C4-2B (cell line): ENCODE results near the gene NRXN3.
"Not testable (repeated sequence)": the region's sequence is repeated elsewhere in the genome, so short reads cannot be mapped to it uniquely, and the experiment has no call there.

ENCODE experiments used
- H3K27ac ChIP-seq: fragments of 450-650 bp; 2 replicates; pipeline ENCODE4 v1.5.1; 2017
- ZFX ChIP-seq: fragments of 450-650 bp; IDR thresholded peaks from 2 replicates; pipeline ENCODE4 v1.6.1; 2017
- TF ChIP-seq, protein P1 (sequence below): fragments of 450-650 bp; conservative IDR thresholded peaks from 2 replicates; pipeline ENCODE4 v1.5.1; 2017; ENCODE audit warnings: mild to moderate bottlenecking

Gene NRXN3

DNA sequence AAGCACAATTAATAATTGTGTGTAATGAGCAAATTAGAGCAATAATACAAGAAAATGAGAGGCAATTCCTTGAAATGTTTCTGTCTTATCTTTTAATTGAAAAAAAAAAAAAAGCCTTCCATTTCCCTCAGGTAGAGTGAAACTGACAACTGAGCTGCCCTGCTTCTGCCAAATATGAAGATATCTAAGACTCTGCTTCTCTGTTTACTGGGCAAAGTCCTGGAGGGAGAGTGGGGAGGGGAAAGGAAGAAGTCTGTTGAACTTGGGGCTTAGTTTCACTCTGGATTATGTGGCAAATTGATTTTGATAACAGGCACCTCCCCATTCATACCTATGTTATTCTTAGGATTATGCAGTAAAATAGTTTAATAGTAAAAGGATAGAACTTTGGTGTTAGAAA lies 364.9 kb downstream of the NRXN3 start:
- H3K27ac ChIP-seq, result no peak overlapping the region
- TF ChIP-seq, protein P1, sequence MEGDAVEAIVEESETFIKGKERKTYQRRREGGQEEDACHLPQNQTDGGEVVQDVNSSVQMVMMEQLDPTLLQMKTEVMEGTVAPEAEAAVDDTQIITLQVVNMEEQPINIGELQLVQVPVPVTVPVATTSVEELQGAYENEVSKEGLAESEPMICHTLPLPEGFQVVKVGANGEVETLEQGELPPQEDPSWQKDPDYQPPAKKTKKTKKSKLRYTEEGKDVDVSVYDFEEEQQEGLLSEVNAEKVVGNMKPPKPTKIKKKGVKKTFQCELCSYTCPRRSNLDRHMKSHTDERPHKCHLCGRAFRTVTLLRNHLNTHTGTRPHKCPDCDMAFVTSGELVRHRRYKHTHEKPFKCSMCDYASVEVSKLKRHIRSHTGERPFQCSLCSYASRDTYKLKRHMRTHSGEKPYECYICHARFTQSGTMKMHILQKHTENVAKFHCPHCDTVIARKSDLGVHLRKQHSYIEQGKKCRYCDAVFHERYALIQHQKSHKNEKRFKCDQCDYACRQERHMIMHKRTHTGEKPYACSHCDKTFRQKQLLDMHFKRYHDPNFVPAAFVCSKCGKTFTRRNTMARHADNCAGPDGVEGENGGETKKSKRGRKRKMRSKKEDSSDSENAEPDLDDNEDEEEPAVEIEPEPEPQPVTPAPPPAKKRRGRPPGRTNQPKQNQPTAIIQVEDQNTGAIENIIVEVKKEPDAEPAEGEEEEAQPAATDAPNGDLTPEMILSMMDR, result no peak

DNA sequence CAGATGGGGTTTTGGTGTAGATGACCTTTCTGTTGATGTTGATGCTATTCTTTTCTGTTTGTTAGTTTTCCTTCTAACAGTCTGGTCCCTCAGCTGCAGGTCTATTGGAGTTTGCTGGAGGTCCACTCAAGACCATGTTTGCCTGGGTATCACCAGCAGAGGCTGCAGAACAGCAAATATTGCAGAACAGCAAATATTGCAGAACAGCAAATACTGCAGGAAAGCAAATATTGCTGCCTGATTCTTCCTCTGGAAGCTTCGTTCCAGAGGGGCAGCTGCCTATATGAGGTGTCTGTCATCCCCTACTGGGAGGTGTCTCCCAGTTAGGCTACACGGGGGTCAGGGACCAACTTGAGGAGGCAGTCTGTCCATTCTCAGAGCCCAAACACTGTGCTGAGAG lies 371.6 kb downstream of the NRXN3 start:
- peak overlapping the region; percentile 57 for H3K27ac ChIP-seq

DNA sequence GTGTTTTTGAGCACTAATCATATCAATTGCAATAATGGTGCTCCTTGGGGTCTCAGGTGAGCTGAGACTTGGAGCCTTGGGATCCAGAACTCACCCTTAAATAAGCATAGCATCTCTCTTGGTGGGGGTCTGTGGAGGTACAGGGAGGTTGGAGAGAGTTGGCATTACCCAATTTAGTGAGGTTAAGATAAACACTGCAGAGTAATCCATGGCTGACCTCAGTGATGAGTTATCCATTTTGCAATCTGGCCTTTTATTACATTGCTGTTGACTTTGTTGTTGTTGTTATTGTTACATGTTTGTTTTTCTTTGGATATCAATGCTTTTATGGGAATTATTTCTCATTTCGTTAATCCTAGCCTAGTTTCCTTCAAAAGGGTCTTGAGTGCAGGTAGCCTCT lies 373.3 kb downstream of the NRXN3 start:
- no peak overlapping the region for H3K27ac ChIP-seq

DNA sequence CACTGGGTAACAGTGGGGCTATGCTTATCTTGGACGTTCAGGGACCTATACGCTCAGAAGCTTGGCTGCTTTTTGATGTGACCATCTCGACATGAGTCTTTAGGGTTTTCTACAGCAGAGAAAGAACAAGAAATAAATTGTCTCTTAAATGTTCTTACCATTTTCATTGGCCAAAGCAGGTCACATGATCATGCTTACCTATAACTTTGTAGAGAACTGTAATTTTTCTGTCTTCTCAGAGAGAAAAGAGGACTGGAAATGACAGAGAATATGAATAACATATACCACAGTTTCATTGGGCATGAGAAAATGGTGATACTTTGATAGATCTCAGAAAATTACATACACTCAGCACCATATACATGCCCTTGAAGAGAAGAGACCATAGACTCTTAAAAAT lies 390.9 kb downstream of the NRXN3 start:
- H3K27ac ChIP-seq, result no peak overlapping the region
- TF ChIP-seq, protein P1, result no peak
- TF ChIP-seq ZFX, result no peak

More for the DNA sequence above, 373.3 kb downstream of the NRXN3 start:
- TF ChIP-seq ZFX, result no peak
- TF ChIP-seq, protein P1, result no peak

GRCh38 chr14:78566026-78566858 lies 396.1 kb downstream of the NRXN3 start:
- H3K27ac ChIP-seq, result no peak overlapping the region
- TF ChIP-seq, protein P1, result peak; percentile 87
- no peak for TF ChIP-seq ZFX

DNA sequence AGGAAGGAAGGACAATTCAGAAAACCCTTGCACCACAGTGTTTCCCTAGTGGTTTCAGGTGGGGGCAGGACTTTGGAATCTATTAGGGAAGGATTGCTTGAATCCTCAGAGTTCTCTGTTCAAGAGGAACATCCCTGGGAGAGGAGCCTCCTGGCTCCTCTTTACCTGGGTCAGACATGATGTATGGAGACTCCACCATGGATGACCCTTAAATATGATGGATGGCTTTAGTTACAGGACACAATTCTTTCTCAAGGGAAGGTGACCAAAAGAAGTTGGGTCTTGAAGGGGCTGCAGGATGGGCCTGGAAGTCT lies 396.6 kb downstream of the NRXN3 start:
- TF ChIP-seq ZFX, result no peak
- TF ChIP-seq, protein P1, result peak; percentile 59
- H3K27ac ChIP-seq, result no peak overlapping the region

DNA sequence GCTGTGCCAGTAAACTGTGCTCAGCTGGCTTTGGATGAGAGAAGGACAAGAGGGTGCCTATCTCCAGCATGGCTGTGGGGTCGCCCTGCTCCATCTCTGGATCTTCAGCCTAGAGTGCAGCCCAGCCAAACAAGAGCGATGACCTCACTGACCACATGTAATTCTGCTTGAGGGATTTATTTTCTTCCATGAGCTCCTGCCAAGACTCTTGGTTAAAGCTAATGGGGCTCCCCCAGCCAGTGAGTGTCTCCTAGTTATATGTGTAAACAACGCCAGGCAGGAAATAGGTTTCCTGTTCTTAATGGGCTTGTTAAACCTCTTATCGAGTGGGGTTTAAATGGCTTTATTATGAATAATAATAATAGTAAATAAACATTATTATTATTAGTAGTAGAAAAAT lies 397.2 kb downstream of the NRXN3 start:
- no peak overlapping the region for H3K27ac ChIP-seq
- TF ChIP-seq, protein P1, result no peak
- TF ChIP-seq ZFX, result no peak

DNA sequence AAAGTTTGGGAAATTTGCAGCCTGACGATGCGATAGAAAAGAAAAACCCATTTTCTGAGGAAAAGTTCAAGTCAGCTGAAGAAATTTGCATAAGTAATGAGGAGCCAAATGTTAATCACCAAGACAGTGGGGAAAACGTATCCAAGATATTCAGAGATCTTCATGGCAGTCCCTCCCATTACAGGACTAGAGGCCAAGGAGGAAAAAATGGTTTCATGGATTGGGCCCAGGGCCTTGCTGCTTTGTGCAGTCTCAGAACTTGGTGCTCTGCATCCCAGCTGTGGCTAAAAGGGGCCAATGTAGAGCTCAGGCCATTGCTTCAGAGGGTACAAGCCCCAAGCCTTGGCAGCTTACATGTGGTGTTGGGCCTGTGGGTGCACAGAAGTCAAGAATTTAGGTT lies 403.6 kb downstream of the NRXN3 start:
- not testable (repeated sequence) for H3K27ac ChIP-seq
